Epithelial cell of alveolus of lung (primary cell): ENCODE results near the gene TMED7. TPM values are rescaled to one million over a fixed set of nuclear protein-coding genes. Genes with fewer than 3 reads are reported as not detected.

Experiments
- total RNA-seq: library from RNA; depleted of rRNA; stranded (reverse); fragments of >200 nt; gene quantifications from 2 replicates; pipeline ENCODE4 v1.2.1, GENCODE V29; 2015

TMED7 gene
- 105 and 129 TPM in 2 replicates for total RNA-seq

DNA sequence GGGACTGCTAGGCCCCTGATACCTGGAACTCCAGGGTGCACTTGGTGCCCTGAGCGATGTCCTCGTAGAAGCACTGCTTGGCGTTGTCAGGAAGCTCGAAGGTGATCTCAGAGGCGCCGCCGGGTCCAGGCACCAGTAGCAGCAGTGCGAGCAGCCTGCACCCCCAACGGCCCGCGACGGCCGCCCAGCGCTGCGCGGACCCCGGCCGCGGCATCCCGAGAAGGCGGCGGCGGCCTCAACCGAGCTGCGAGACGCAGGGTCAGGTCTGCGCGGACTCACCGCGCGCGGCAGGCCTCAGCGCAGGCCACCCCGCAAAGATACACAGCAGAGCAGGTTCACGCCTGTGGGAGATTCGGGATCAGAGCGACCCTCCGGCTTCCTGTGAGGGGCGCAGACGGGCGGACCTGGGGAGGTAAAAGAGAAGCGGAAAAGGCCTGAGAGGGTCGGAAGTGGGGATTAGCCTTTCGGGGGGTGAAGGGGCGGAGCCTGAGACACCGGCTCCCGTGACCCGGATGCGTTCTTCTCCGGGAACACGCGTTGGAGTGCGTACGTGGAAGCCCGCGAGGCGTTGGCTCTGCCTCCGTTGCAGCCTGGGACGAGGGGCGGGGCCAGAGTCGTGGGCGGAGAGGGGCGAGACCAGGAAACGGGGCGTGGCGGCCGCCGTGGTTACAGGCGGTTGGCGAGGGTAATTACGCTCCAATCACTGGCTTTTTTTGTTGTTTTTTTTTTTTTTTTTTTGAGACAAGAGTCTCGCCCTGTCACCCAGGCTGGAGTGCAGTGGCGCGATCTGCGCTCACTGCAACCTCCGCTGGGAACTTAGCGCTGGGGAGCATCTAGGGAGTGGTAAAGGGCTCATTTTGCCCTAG is at the start of gene TMED7:
TMED7 (minus strand) TSS at position 458 of the 866 bp plus-strand sequence; CDS start at position 214, 244 bp downstream.

DNA sequence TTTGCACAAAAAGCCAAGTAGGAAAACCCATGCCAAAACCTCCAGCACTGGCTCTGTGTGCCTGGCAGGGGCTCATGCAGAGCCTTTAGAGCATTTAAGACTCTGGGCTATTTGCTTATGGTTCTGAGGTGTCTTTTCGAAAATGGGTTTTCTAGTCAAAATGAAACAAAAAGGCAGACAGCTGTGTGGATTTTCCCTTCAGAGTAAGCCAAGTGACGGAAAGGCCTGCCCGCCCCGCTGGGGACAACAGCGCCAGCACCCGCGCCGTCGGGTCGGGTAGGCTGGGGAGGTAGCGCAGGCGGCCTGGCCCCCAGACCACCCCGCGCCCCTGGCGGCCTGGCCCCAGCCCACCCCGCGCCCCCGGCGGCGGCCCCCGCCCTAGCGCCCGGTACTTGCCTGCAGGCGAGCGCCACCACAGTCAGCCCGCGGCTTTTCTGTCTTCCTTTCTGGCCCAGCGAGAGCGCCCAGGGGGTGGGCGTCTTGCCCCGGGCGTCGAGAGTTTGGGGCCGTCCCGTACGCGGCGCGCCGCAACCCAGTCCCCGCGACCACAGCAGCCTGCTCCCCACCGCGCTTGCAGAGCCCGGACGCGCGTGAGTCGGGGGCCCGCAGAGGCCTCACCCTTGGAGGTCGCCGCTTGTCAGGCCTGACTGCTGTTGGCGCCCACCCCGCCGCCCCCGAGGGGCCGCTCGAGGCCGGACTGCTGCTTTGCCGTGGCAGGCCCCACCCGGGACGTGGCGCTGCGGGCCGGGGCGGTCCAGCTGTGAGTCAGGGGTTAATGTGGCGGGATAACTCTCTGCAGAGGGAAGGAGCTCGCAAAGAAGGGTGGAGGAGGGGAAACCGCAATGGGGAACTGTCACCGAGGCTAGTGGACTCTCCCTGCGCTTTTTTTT is 23.9 kb downstream of the TMED7 start, which contains the start of gene TICAM2:
TICAM2 (minus strand) TSS at position 779 of the 890 bp plus-strand sequence. CDS start 21,223 bp downstream, outside the sequence.

Other genes with a start within 250 kb of the TMED7 start
- gene FEM1C, start 81.3 kb downstream of the TMED7 start, total RNA-seq: 11.2 and 11.8 TPM in 2 replicates
- 3.2 and 4.9 TPM in 2 replicates for gene TICAM2, start 23.6 kb downstream of the TMED7 start, total RNA-seq
- 7.1 and 13.0 TPM in 2 replicates for gene CDO1, start 190.6 kb upstream of the TMED7 start, total RNA-seq
- 39.6 and 81.2 TPM in 2 replicates for gene ATG12, start 215.5 kb upstream of the TMED7 start, total RNA-seq
- 79.4 and 81.1 TPM in 2 replicates for gene AP3S1, start 215.9 kb upstream of the TMED7 start, total RNA-seq